ENCODE measurements around the gene PARK7.

Gene PARK7

GRCh38 chr1:7992885-7993284 lies 31.4 kb downstream of the PARK7 start:
- TF ChIP-seq, protein P1, sequence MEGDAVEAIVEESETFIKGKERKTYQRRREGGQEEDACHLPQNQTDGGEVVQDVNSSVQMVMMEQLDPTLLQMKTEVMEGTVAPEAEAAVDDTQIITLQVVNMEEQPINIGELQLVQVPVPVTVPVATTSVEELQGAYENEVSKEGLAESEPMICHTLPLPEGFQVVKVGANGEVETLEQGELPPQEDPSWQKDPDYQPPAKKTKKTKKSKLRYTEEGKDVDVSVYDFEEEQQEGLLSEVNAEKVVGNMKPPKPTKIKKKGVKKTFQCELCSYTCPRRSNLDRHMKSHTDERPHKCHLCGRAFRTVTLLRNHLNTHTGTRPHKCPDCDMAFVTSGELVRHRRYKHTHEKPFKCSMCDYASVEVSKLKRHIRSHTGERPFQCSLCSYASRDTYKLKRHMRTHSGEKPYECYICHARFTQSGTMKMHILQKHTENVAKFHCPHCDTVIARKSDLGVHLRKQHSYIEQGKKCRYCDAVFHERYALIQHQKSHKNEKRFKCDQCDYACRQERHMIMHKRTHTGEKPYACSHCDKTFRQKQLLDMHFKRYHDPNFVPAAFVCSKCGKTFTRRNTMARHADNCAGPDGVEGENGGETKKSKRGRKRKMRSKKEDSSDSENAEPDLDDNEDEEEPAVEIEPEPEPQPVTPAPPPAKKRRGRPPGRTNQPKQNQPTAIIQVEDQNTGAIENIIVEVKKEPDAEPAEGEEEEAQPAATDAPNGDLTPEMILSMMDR (IDR thresholded peaks at IDR 0.05; ENCODE audit: insufficient read depth, low read length, missing control alignments), result no peak
- DNase-seq (ENCODE audit: low read depth, low spot score), result no peak
- CTCF ChIA-PET, result interaction anchor here (1.0 to 1.9 kb wide), 3 partner anchors 10 to 321 kb away, joined by 3 to 13 read pairs (median 4); no protein-coding TSS in a partner anchor
- POLR2A ChIA-PET, result interaction anchor here (0.7 kb wide), 1 partner anchor 13 kb away, joined by 5 read pairs; no protein-coding TSS in a partner anchor
- no peak overlapping the region for H3K4me3 ChIP-seq (ENCODE audit: low read depth, low read length)

- no peak overlapping the region for H3K4me3 ChIP-seq (ENCODE audit: low read depth, low read length)
- POLR2A ChIA-PET, result interaction anchor here (0.7 kb wide), 1 partner anchor 12 kb away, joined by 5 read pairs; no protein-coding TSS in a partner anchor
- TF ChIP-seq, protein P1 (IDR thresholded peaks at IDR 0.05; ENCODE audit: insufficient read depth, low read length, missing control alignments), result no peak
- DNase-seq (ENCODE audit: low read depth, low spot score), result peak; percentile 36
- CTCF ChIA-PET, result interaction anchor here (0.9 to 1.0 kb wide), 4 partner anchors 11 to 24 kb away, joined by 3 to 7 read pairs (median 4); no protein-coding TSS in a partner anchor
Observed at GRCh38 chr1:7993593-7994479, 32.3 kb downstream of the PARK7 start.

DNA sequence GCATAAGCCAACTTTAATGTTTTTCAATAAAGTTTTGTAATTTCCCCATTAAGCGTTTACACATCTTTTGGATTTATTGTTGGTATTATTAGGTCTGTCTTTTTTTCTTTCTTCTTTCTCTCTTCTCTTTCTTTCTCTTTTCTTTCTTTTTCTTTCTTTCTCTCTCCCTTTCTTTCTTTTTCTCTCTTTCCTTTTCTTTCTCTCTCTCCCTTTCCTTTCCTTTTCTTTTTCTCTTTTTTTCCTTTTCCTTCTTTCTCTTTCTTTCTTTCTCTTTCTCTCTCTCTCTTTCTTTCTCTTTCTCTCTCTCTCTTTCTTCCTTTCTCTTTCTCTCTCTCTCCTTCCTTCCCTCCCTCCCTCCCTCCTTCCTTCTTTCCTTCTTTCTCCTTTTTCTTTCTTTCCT lies 33.3 kb downstream of the PARK7 start:
- ChIA-PET CTCF (interaction anchor here (1.0 to 1.1 kb wide), 2 partner anchors 11 to 321 kb away, joined by 3 to 5 read pairs; no protein-coding TSS in a partner anchor), POLR2A (no interaction called here)
- no peak for DNase-seq (ENCODE audit: low read depth, low spot score)
- TF ChIP-seq, protein P1 (IDR thresholded peaks at IDR 0.05; ENCODE audit: insufficient read depth, low read length, missing control alignments), result no peak
- no peak overlapping the region for H3K4me3 ChIP-seq (ENCODE audit: low read depth, low read length)

GRCh38 chr1:7995437-7995836 lies 33.9 kb downstream of the PARK7 start:
- H3K4me3 ChIP-seq (ENCODE audit: low read depth, low read length), result no peak overlapping the region
- DNase-seq (ENCODE audit: low read depth, low spot score), result no peak
- TF ChIP-seq, protein P1 (IDR thresholded peaks at IDR 0.05; ENCODE audit: insufficient read depth, low read length, missing control alignments), result no peak
- ChIA-PET POLR2A (no interaction called here), CTCF (interaction anchor here (1.0 to 1.1 kb wide), 2 partner anchors 12 to 320 kb away, joined by 3 to 5 read pairs; no protein-coding TSS in a partner anchor)

DNA sequence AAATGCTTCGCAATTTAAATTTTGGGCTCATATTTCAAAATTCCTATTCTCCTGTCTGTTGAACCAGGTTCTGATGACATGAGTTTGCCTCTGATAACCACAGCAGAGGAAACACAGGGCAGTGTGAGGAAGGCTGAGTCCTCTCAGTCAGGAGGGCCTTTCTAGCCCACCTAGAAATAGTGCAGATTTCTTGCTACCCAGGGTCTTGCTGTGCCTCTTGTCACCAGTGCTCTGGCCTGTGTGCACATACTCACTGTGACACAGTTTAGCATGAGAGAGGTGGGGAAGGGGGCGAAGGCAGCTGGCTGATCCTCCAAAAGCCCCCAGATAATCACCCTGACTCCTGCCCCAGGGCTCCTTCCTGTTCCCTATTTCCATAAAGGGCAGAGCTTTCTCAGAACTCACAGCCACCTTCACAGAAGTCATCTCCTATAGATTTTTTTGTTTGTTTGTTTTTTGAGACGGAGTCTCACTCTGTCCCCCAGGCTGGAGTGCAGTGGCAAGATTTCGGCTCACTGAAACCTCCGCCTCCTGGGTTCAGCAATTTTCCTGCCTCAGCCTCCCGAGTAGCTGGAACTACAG lies 40.9 kb downstream of the PARK7 start:
- no peak overlapping the region for H3K4me3 ChIP-seq (ENCODE audit: low read depth, low read length)

More for the DNA sequence above, 40.9 kb downstream of the PARK7 start:
- POLR2A ChIA-PET, result no interaction called here
- CTCF ChIA-PET, result interaction anchor here (0.9 to 1.6 kb wide), 4 partner anchors 13 to 312 kb away, joined by 3 to 4 read pairs (median 3); no protein-coding TSS in a partner anchor
- TF ChIP-seq, protein P1 (IDR thresholded peaks at IDR 0.05; ENCODE audit: insufficient read depth, low read length, missing control alignments), result no peak
- DNase-seq (ENCODE audit: low read depth, low spot score), result no peak

Data from AG04449 (cell line).